HUDEP-2 (cell line): ENCODE results near the gene NUCB1.
"Not testable (repeated sequence)": the region's sequence is repeated elsewhere in the genome, so short reads cannot be mapped to it uniquely, and the experiment has no call there.

Source experiments
- DNase-seq, 76 experiments: peaks; one replicate each; lab custom pipeline; 2025; ENCODE audit not compliant: unreplicated experiment in 76 of 76; lab: John Stamatoyannopoulos, UW

NUCB1 gene

GRCh38 chr19:48873476-48874302, 26.4 kb upstream of the NUCB1 start:
- DNase-seq: peak in 72 of 76 experiments; percentile 74 to 99 (median 95)

GRCh38 chr19:48874303-48875135, 25.6 kb upstream of the NUCB1 start:
- DNase-seq: peak in 36 of 76 experiments; percentile 38 to 76 (median 60)

GRCh38 chr19:48876043-48876981, 23.8 kb upstream of the NUCB1 start:
- DNase-seq: peak in 73 of 76 experiments; percentile 46 to 95 (median 87)

GRCh38 chr19:48877855-48878195, 22.3 kb upstream of the NUCB1 start:
- DNase-seq: no peak

GRCh38 chr19:48878196-48879024, 21.7 kb upstream of the NUCB1 start:
- peak in 73 of 76 experiments; percentile 68 to 100 (median 98) for DNase-seq

GRCh38 chr19:48879025-48879637, 21.0 kb upstream of the NUCB1 start:
- no peak for DNase-seq

GRCh38 chr19:48879696-48880095, 20.4 kb upstream of the NUCB1 start:
- not testable (repeated sequence) for DNase-seq

GRCh38 chr19:48881741-48882657, 18.1 kb upstream of the NUCB1 start:
- peak in 5 of 76 experiments; percentile 15 to 38 (median 18) for DNase-seq

GRCh38 chr19:48883726-48884125, 16.4 kb upstream of the NUCB1 start:
- no peak for DNase-seq

- no peak for DNase-seq
These were observed 12.1 kb upstream of the NUCB1 start for GRCh38 chr19:48887861-48888612.

GRCh38 chr19:48889496-48889895, 10.6 kb upstream of the NUCB1 start:
- not testable (repeated sequence) for DNase-seq

GRCh38 chr19:48890551-48890950, 9.6 kb upstream of the NUCB1 start:
- DNase-seq: no peak

- no peak for DNase-seq
These were observed 4.9 kb upstream of the NUCB1 start for GRCh38 chr19:48895226-48895625.

- DNase-seq: peak in 21 of 76 experiments; percentile 17 to 48 (median 24)
These were observed 3.9 kb upstream of the NUCB1 start for GRCh38 chr19:48896191-48896720.

GRCh38 chr19:48897181-48897580, 2.9 kb upstream of the NUCB1 start:
- DNase-seq: no peak

- not testable (repeated sequence) for DNase-seq
These were observed 744 bp upstream of the NUCB1 start for GRCh38 chr19:48899386-48899749.
